Measurements from ENCODE around the gene SCFD1.
A peak's percentile ranks its signal among the peaks of the same experiment; 100 is the strongest.

Gene SCFD1

GRCh38 chr14:30756594-30756993, 134.5 kb downstream of the SCFD1 start:
- no peak for DNase-seq (ENCODE audit: low spot score)

- DNase-seq (ENCODE audit: low spot score) = no peak
These were observed 135.0 kb downstream of the SCFD1 start for GRCh38 chr14:30757082-30757481.

- no peak for DNase-seq (ENCODE audit: low spot score)
These were observed 137.3 kb downstream of the SCFD1 start for GRCh38 chr14:30759172-30760125.

- no peak for DNase-seq (ENCODE audit: low spot score)
These were observed 141.8 kb downstream of the SCFD1 start for GRCh38 chr14:30763891-30764290.

- DNase-seq (ENCODE audit: low spot score) = no peak
These were observed 145.5 kb downstream of the SCFD1 start for GRCh38 chr14:30767624-30768023.

DNA sequence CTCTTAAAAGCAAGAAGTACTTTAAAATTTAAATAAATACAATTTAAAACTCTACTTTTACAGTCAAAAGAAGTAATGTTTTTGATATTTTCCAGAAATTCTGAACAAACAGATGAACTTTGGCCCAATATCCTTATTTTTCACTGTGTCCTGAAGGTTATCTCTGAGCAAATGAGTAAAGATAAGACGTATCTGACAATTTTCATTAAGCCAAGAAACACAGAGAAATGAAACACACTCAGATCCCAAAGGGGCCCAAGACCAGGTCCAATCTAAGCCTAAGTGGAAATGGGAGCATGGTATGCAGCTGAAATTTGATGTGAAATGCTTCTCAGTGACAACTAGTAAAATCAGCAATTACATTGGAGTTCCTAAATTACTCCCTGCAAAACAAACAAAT, 146.7 kb downstream of the SCFD1 start:
- DNase-seq (ENCODE audit: low spot score) = no peak

- no peak for DNase-seq (ENCODE audit: low spot score)
These were observed 148.3 kb downstream of the SCFD1 start for GRCh38 chr14:30770376-30770775.

- DNase-seq (ENCODE audit: low spot score) = no peak
These were observed 149.5 kb downstream of the SCFD1 start for GRCh38 chr14:30771595-30771994.

GRCh38 chr14:30779210-30779609, 157.1 kb downstream of the SCFD1 start:
- peak; percentile 12 for DNase-seq (ENCODE audit: low spot score)
